Kasumi-1 (cell line): ENCODE results near the gene S100A7A.
A peak's percentile ranks its signal among the peaks of the same experiment; 100 is the strongest.

Experiments
- DNase-seq, 2 experiments: peaks; one replicate each; lab custom pipeline; 2025; lab: John Stamatoyannopoulos, UW

S100A7A gene

GRCh38 chr1:153415850-153416570 lies at the start of gene S100A7A:
S100A7A (plus strand) TSS chr1:153416520; CDS start chr1:153418083, 1,563 bp downstream.
- DNase-seq = no peak

GRCh38 chr1:153367090-153367489 lies 49.2 kb upstream of the S100A7A start:
- no peak for DNase-seq

GRCh38 chr1:153368495-153368894 lies 47.8 kb upstream of the S100A7A start:
- DNase-seq = no peak

- DNase-seq = no peak
Measured at GRCh38 chr1:153370146-153370545, 46.2 kb upstream of the S100A7A start.

GRCh38 chr1:153371231-153371630 lies 45.1 kb upstream of the S100A7A start:
- no peak for DNase-seq

GRCh38 chr1:153372571-153372970 lies 43.7 kb upstream of the S100A7A start:
- no peak for DNase-seq

GRCh38 chr1:153374071-153374470 lies 42.2 kb upstream of the S100A7A start:
- DNase-seq = no peak

- peak; percentile 9 to 11 for DNase-seq
Measured at GRCh38 chr1:153375511-153375910, 40.8 kb upstream of the S100A7A start, which contains the start of gene S100A12. S100A12 (minus strand) TSS chr1:153375621; CDS start chr1:153374592, 1,029 bp downstream.

- no peak for DNase-seq
Measured at GRCh38 chr1:153379591-153379990, 36.7 kb upstream of the S100A7A start.

GRCh38 chr1:153380711-153381110 lies 35.6 kb upstream of the S100A7A start:
- DNase-seq = no peak

- no peak for DNase-seq
Measured at GRCh38 chr1:153384958-153385580, 31.3 kb upstream of the S100A7A start.

- DNase-seq = peak; percentile 68 to 77
Measured at GRCh38 chr1:153386500-153386901, 29.8 kb upstream of the S100A7A start.

- DNase-seq = no peak
Measured at GRCh38 chr1:153387001-153387400, 29.3 kb upstream of the S100A7A start.

GRCh38 chr1:153387785-153388184 lies 28.5 kb upstream of the S100A7A start:
- no peak for DNase-seq

GRCh38 chr1:153389401-153389800 lies 26.9 kb upstream of the S100A7A start:
- no peak for DNase-seq

GRCh38 chr1:153389973-153390879 lies 26.1 kb upstream of the S100A7A start:
- DNase-seq = no peak

- DNase-seq = no peak
Measured at GRCh38 chr1:153390938-153391710, 25.2 kb upstream of the S100A7A start, which contains the start of gene S100A8. S100A8 (minus strand) TSS chr1:153391073; CDS start chr1:153390535, 538 bp downstream.

GRCh38 chr1:153392258-153392657 lies 24.1 kb upstream of the S100A7A start:
- DNase-seq = no peak

- no peak for DNase-seq
Measured at GRCh38 chr1:153392822-153393221, 23.5 kb upstream of the S100A7A start.

- DNase-seq = no peak
Measured at GRCh38 chr1:153393926-153394325, 22.4 kb upstream of the S100A7A start.

GRCh38 chr1:153394391-153394790 lies 21.9 kb upstream of the S100A7A start:
- no peak for DNase-seq
